ENCODE measurements around the gene LIN37.

DNA sequence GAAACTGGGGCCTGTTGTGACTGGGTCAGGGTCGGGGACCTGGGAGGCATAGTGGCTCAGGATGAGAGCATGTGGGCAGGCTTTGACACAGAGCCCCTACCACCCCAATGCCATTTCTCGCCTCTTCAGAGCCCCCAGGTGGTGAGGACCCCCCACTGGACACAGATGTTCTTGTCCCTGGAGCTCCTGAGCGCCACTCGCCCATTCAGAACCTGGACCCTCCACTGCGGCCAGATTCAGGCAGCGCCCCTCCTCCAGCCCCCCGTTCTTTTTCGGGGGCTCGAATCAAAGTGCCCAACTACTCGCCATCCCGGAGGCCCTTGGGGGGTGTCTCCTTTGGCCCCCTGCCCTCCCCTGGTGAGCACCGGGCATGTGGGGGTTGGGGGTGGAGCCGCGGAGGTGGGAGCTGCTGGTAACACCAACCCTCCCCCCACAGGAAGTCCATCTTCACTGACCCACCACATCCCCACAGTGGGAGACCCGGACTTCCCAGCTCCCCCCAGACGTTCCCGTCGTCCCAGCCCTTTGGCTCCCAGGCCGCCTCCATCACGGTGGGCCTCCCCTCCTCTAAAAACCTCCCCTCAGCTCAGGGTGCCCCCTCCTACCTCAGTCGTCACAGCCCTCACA lies 16.5 kb upstream of the LIN37 start:
- TF ChIP-seq, protein P1, sequence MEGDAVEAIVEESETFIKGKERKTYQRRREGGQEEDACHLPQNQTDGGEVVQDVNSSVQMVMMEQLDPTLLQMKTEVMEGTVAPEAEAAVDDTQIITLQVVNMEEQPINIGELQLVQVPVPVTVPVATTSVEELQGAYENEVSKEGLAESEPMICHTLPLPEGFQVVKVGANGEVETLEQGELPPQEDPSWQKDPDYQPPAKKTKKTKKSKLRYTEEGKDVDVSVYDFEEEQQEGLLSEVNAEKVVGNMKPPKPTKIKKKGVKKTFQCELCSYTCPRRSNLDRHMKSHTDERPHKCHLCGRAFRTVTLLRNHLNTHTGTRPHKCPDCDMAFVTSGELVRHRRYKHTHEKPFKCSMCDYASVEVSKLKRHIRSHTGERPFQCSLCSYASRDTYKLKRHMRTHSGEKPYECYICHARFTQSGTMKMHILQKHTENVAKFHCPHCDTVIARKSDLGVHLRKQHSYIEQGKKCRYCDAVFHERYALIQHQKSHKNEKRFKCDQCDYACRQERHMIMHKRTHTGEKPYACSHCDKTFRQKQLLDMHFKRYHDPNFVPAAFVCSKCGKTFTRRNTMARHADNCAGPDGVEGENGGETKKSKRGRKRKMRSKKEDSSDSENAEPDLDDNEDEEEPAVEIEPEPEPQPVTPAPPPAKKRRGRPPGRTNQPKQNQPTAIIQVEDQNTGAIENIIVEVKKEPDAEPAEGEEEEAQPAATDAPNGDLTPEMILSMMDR (IDR thresholded peaks at IDR 0.05; ENCODE audit: borderline replicate concordance, extremely low read depth, low read length, poor library complexity, severe bottlenecking): no peak
- TF ChIP-seq EZH2 (IDR thresholded peaks at IDR 0.05; ENCODE audit: borderline replicate concordance, low read depth, low read length, severe bottlenecking): no peak
